ENCODE results near the gene CCDC159.
"Not testable (repeated sequence)": the region's sequence is repeated elsewhere in the genome, so short reads cannot be mapped to it uniquely, and the experiment has no call there.

Gene CCDC159

DNA sequence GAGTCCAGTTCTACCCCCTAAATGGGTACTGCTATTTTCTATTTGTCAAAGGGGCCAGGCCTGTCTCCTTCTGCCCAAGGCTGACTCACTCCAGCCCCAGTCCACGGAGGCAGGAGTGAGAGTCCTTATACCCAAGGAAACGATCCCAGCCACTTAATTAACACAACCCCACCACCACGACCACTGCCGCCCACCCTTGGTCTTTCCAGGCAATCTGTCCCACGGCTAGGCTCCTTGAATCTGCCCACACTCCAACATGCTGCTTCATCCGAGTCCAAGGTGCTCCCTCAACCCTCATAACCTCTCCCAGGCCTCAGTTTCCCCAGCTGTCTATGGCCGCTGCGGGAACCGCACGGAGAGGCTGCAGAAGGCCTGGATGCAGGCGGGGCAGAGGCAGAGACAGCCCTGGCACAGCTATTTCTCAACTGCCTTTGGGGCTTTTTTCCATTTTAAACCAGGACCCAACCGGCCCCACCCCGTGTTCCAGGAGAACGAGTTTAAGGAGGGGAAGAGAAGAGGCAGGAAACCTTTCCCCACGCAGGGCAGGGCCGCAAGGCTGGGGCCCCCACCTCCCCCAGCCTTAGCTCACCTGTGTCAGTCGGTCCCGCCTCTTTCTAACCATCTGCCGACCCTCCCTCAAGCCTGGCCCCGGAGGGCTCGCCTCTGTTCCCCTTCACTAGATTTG, 7.6 kb upstream of the CCDC159 start:
- no peak for FAIRE-seq

DNA sequence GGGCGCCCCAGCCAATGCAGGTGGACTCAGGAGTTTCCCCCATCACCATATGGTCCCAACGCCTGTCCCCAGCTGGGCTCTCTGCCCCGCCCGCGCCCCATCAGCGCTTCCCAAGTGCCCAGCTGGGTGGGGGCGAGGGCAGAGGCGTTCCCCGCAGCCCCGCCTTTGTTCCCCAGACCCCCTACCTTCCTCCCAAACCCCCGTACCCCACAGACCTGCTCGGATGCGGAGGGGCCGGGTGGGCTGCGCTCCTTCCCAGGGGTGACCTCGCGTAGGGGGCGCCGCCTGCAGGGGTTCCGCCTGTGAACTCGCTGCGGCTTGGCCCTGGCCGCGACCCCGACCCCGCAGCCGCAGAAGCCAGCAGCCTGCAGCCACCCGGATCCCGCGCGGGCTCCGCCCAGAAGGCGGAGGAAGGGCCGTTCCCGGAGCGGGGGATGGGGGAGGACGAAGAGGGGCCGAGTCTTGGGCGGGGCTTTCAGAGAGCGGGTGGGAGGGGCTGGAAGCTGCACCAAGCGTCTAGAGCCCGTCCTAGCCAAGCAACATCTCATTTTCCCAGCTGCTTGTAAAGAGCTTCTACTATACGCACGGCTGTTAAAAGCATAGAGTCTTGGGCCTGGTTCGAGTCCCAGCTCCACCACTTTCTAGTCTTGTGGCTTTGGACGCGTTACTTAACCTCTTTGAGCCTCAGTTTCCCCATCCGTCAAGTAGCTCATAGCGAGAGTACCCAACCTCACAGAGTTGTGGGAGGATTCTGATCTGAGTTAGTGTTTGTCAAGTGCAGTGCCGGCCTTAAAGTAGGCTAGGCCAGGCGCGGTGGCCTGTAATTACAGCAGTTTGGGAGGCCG, 6.8 kb upstream of the CCDC159 start, which contains the start of gene RAB3D:
TSS of gene RAB3D (minus strand) at position 404 of the 845 bp plus-strand sequence. CDS start 2,258 bp downstream, outside the sequence.
- FAIRE-seq = peak; percentile 87

DNA sequence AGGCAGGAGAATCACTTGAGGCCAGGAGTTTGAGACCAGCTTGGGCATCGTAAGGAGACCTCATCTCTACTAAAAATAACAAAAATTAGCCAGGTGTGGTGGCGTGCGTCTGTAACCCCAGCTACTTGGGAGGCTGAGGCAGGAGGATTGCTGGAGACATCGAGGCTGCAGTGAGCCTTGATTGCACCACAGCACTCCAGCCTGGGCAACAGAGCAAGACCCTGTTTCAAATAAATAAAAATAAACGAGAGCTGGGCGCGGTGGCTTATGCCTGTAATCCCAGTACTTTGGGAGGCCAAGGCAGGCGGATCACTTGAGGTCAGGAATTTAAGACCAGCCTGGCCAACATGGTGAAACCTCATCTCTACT, 6.2 kb upstream of the CCDC159 start:
- not testable (repeated sequence) for FAIRE-seq

DNA sequence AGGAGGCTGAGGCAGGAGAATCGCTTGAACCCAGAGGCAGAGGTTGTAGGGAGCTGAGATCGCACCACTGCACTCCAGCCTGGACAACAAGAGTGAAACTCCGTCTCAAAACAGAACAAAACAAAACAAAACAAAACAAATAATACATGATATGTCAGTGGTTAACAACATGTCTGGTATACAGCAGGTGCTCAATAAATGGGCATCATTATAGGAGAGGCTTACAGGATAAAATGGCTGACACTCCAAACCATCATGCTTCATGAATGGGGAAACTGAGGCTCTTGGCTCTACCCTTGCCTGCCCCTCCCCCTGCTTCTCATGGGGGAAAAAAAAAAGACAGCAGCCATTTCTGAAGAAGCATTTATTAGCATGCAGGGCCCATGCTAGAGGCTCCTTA, 3.9 kb upstream of the CCDC159 start:
- no peak for FAIRE-seq

DNA sequence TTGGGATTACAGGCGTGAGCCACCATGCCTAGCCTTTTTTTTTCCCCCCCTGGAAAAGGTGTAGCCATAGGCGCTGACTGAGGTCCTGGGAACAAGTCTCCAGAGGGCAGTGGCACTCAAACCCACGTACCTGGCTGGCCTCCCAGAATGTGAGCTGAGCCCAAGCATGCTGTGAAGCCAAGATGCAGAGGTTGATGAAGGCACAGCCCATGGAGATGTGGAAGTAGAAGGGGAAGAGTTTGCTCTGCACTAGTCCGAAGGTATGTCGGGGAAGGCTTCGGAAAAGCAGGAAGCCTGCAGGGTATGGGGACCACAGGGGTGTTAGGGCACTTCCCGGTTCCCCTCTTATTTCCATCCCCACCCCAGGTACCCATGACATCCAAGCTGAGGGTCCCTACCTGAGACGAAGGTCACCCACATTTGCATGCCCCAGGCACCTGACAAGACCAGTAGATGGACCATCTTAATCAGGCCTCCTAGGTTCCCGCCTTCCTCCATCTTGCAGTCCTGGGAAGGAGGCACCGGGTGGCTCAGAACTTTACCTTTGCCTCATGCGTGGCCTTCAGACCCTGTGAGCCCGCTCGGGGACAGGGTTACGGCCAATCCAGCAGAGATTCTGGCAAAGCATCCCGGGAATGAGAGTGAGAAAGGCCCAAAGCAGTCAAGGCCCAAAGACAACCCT, 1.1 kb upstream of the CCDC159 start:
- FAIRE-seq = no peak

DNA sequence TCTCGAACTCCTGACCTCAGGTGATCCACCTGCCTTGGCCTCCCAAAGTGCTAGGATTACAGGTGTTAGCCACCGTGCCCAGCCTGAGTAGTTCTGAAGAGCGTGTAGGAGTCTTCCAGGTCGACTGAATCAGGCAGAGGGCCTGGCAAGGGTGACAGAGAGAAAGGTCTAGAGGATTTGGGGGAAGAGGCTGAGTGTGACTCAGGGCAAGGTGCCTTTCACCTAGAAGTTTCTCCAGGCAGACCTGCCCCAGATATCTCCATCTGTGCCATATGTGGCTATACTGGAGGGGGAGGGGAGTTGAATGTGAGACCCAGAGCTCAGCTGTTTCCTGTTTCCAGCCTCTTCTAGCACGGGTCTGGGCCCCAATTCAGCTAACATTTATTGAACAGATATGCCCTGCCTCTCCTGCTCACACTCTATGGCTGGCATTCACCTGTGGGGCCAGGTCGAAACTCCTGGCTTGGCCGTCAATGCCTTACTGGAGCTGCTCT, 1.3 kb downstream of the CCDC159 start:
- no peak for FAIRE-seq

DNA sequence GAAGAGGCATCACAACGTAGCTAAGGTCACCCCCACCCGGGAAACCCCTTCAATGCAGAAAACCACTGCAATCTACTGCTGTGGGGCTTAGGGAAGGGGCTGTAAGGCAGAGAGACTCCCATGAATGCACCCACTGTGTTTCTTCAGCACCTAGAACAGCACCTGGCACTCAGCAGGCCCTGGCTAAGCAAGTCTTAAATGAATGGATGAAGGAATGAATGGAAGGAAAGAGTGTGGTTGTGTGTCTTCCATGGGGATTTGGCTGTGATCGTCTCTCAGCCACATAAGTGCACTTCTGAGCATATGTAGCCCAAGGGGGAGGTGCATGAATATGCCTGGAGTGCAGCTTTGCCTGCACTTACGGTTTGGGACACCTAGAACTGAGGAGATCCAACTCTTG, 2.9 kb downstream of the CCDC159 start:
- FAIRE-seq = no peak

DNA sequence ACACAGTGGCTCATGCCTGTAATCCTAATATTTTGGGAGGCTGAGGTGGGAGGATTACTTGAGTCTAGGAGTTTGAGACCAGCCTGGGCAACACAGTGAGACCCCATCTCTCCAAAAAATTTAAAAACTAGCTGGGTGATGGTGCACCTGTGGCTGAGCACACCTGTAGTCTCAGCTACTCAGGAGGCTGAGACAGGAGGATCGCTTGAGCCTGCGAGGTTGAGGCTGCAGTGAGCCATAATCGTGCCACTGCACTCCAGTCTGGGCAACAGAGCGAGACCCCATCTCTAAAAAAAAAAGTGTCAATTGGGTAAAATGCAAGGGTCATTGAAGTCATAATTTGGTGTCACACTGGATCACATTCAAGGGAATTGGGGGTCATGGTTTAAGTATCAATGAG, 7.8 kb downstream of the CCDC159 start:
- not testable (repeated sequence) for FAIRE-seq

DNA sequence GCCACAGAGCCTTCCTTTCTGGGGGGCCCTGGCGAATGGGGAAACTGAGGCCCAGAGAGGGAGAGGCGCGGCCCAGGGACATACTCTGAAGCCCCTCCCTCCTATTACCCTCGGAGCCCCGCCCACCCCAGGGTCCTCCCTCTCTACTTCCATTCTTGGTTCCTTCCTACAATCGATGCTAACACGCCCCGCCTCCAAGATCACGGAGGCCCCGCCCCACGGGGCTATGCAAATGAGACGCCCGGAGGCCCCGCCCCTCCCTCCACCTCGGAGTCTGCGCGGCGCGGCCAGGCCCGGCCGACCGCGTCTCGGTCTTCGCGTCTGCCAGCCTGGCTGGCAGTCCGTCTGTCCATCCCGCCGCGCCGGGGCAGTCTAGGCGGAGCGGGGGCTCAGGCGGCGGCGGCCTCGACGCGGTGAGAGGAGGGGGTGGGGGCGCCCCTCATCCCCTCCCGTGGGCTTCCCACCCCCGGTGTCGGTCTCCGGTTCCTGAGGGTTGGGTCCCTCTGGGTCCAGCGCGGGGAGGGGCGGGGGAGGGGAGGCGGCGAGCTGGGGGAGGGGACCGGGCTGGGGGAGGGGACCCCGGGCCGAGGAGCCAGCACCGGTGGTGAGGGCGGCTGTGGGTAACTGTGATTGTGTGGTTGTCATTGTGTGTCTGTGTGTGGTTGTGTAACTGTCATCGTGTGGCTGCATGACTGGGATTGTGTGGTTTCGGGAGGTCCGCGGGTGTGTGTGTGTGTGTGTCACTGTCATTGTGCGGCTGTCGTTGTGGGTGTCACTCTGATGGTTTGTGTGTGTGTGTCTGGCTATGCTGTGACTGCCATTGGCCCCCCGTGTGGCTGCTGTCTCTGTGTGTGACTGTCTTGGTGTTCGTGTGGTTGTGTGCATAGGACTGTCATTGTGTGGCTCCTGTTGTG, 9.1 kb downstream of the CCDC159 start, which contains the start of gene PLPPR2:
TSS of gene PLPPR2 (plus strand) at position 273 of the 914 bp plus-strand sequence. CDS start 2,242 bp downstream, outside the sequence.
- peak; percentile 48 for FAIRE-seq

DNA sequence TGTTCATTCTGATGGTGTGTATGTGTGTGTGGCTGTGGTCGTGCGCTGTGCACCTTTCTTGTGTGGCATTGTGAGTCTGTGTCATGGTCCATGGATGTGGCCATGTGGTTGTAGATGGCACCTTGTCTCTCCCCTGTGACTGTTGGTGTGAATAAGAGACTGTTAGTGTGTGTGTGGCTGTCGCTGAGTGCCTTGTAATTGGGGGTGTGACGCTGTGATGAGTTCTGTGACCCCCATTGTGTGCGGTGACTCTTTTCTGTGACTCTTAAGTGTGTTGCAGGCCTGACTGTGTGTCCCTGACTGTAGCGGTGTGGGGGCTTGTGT, 9.7 kb downstream of the CCDC159 start:
- FAIRE-seq = no peak

DNA sequence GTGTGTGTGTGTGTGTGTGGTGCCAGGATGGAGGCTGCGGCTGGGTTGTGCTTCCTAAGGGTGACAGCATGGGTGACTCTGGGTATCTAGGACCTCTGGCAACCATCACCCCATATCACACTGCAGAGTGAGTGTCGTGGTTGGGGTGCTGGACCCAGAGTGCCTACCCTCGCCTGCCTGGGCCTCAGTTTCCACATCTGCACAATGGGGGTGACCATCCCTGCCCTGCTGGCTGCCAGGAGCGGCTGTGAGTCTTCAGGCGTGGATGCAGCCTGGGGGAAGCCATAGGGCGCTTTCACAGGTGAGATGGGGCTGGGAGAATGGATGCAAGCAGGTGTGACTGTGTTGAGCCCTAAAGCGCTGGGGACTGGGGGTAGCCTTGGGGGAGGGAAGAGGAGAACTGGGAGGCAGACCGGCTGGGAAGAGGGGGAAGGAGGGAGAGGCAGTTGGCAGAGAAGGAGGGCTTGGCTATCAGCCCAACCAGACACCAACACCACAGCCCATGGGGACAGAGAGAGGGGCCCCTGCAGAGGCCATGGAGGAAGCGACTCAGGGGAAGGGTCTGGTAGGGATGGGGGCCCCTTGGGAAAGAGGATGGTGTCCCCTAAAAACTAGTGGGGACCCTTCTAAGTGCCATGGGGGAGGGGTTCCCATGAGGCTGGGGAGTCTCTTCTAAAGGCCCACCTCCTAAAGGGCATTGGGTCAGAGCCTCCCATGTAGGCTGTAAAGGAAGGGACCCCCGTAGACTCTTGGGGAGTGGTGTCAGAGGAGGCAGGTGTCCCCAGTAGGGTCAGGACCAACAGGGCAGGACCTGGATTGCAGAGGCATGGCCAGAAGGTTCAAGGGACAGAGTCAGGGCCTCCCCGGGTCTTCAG, 10.6 kb downstream of the CCDC159 start:
- no peak for FAIRE-seq

DNA sequence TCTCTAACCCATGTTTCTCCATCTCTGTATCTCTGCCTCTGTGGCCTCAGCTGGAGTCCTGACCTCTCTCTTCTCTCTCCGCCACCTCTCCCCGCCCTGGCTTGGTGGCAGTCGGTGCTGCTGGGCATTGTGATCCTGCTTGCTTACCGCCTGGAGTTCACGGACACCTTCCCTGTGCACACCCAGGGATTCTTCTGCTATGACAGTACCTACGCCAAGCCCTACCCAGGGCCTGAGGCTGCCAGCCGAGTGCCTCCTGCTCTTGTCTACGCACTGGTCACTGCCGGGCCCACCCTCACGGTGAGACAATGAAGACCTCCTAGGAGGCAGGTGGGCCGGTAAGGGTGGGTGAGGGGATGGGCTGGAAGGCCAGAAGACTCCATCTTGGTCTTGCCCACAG, 13.1 kb downstream of the CCDC159 start:
- FAIRE-seq = no peak

DNA sequence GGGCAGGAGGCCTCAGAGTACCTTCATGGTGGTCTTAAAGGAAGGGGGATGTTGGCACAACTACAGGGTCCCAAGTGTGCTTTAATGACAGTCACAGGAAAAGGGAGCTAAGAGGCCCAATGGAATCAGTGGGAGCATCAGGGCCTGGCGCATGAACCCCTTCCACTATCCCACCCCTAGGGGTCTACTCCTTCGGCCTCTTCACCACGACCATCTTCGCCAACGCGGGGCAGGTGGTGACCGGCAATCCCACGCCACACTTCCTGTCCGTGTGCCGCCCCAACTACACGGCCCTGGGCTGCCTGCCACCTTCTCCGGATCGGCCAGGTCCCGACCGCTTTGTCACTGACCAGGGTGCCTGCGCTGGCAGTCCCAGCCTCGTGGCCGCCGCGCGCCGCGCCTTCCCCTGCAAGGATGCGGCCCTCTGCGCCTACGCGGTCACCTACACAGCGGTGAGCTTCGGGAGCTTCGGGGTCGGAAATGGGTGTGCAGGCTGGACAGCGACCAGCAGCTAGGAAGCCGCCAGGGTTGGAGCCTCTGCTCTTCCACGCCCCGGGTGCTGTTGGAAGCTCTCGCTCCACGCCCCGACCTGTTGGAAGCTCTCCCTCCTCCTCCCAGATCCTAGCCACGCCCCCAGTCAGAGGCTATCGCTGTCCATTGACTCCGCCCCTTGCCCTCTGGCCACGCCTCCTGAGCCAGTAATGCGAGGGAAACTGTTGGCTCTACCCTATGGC, 14.9 kb downstream of the CCDC159 start:
- FAIRE-seq = no peak

DNA sequence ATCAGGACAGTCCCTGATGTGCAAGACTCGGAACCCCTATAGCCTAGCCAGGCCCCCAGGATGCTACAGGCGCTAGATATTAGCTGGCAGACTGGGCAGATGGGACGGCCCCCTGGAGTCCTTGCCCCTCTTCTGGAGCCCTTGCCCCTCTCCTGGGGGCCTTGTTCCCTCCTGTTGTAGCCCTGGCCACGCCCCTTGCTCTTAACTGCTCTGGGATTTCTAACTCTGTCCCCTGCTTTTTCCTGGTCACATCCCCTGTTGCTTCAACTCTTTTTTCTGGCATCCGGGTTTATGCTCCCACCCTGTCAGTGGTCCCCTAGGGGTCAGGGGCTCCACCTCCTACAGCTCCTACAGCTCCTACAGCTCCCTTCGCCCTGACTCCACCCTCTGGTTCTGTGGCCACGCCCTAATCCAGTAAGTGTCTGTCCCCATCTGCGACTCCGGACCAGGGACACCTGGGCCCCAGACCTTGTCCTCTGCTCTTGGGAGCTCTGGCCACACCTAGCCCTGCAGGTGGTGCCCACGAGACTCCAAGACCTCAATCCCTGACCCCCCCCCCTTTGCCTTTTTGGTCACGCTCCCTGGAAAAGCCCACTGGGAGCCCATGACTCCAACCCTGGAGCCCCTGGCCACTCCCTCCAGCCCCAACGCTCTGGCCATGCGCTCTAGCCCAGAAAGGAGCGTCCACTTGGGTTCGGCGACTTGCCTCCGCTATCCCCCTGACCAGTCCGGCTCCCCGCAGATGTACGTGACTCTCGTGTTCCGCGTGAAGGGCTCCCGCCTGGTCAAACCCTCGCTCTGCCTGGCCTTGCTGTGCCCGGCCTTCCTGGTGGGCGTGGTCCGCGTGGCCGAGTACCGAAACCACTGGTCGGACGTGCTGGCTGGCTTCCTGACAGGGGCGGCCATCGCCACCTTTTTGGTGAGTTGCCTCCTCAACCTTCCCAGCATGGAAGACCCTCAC, 15.7 kb downstream of the CCDC159 start:
- FAIRE-seq = no peak

DNA sequence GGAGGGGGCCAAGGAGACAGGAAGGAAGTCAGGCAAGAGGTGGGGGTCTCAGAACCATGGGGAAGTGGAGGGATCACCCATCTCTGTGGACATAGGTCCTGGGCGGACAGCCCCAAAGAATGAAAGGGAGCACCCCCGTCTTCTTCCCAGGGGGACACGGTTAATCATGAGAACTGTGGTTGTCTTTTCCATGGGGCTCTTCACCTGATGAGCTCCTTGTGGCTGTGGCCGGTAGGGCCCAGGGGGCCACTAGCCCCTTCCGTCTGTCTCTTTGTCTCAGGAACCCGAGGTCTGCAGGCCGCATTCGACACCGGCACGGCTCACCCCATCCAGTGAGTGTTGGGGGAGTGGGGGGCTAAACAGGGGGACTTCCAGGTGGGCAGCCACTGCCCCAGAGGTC, 17.6 kb downstream of the CCDC159 start:
- no peak for FAIRE-seq

DNA sequence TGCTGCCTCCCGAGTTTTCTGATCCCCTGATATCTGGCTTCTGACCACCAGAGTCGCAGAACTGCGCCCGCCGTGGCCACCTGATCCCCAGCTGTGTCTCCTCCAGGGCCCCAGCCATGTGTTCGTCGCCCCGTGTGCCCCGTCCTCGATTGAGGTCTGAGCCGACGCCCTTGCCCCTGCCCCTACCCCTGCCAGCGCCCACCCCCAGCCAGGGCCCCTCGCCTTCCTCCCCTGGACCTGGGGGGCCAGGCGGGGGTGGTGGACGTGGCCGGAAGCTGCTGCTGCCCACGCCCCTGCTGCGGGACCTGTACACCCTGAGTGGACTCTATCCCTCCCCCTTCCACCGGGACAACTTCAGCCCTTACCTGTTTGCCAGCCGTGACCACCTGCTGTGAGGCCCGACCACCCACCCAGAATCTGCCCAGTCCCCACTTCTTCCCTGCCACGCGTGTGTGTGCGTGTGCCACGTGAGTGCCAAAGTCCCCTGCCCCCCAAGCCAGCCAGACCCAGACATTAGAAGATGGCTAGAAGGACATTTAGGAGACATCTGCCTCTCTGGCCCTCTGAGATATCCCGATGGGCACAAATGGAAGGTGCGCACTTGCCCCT, 18.1 kb downstream of the CCDC159 start:
- FAIRE-seq = no peak

DNA sequence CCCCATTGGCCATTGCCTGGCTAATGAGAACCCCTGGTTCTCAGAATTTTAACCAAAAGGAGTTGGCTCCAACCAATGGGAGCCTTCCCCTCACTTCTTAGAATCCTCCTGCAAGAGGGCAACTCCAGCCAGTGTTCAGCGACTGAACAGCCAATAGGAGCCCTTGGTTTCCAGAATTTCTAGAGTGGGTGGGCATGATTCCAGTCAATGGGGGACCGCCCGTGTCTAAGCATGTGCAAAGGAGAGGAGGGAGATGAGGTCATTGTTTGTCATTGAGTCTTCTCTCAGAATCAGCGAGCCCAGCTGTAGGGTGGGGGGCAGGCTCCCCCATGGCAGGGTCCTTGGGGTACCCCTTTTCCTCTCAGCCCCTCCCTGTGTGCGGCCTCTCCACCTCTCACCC, 18.6 kb downstream of the CCDC159 start:
- no peak for FAIRE-seq

DNA sequence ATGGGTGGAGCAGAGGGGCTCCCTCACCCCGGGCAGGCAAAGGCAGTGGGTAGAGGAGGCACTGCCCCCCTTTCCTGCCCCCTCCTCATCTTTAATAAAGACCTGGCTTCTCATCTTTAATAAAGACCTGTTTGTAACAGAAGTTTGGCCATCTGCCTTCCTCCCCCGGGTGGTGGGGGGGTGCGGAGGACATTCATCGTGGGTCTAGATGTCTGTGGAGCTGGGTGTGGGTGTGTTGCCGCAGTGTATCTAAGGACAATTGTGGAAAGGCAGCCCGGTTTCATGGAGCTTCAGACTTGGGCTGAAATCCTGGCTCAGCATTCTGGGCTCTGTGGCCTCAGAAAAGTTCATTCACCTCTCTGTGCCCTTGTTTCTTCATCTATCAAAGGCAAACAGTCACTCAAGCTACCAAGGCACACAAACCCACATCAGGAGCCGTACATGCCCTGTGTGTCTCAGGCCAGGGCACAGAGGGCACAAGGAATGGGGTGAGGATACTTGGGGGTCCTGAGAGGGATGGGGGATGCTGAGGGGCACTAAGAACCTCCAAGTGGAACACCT, 19.3 kb downstream of the CCDC159 start:
- no peak for FAIRE-seq

DNA sequence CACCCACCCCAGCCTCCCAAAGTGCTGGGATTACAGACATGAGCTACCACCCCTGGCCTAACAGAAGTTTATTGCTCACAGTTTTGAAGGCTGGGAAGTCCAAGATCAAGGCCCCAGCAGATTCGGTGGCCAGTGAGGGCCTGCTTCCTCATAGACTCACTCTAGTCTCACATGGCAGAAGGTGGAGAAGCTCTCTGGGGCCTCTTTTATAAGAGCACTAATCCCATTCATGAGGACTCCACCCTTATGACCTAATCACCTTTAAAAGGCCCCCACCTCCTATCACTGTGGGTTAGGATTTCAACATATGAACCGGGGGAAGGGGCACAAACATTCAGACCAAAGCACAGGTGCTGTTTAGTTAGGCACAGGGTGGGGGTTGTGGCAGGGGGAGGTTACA, 21.2 kb downstream of the CCDC159 start:
- FAIRE-seq = no peak
